SU-DHL-6 (cell line): ENCODE data around the gene RIN3.

Experiments
- EZH2phosphoT487 ChIP-seq: fragments of 200-600 bp; sonication (generic), shearing (Covaris generic); conservative IDR thresholded peaks from 2 replicates; pipeline ENCODE4 v1.6.1; 2018; ENCODE audit warnings: mild to moderate bottlenecking, antibody characterized with exemption, low read length, moderate library complexity, mixed read lengths
- TF ChIP-seq, protein P1 (sequence below): fragments of 200-600 bp; sonication (generic); IDR thresholded peaks from one replicate; pipeline ENCODE4 v1.5.1; 2017; ENCODE audit warnings: antibody characterized with exemption, mild to moderate bottlenecking, low read length, moderate library complexity; ENCODE audit not compliant: insufficient read depth, poor library complexity, severe bottlenecking

DNA sequence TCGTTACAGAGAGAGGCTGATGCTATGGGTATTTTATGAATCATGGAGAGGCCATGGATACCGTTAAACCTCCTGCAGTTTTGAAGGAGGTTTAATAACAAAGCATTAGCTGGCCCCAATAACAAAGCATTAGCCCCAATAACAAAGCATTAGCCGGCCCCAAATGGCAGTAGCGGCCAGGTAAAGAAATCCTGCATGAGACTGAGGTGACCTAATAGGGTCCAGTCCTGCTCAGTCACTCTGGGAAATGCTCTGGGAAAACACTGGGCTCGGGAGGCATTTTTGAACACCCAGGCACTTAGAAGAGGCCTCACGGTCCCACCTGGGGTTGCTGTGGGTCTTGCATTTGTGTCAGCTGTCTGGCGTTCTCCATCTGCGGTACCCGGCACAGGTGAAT lies 776 bp upstream of the RIN3 start:
- TF ChIP-seq, protein P1, sequence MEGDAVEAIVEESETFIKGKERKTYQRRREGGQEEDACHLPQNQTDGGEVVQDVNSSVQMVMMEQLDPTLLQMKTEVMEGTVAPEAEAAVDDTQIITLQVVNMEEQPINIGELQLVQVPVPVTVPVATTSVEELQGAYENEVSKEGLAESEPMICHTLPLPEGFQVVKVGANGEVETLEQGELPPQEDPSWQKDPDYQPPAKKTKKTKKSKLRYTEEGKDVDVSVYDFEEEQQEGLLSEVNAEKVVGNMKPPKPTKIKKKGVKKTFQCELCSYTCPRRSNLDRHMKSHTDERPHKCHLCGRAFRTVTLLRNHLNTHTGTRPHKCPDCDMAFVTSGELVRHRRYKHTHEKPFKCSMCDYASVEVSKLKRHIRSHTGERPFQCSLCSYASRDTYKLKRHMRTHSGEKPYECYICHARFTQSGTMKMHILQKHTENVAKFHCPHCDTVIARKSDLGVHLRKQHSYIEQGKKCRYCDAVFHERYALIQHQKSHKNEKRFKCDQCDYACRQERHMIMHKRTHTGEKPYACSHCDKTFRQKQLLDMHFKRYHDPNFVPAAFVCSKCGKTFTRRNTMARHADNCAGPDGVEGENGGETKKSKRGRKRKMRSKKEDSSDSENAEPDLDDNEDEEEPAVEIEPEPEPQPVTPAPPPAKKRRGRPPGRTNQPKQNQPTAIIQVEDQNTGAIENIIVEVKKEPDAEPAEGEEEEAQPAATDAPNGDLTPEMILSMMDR = no peak
- TF ChIP-seq EZH2phosphoT487 = no peak
